ENCODE measurements around the gene SSR1.

- TF ChIP-seq, protein P1, sequence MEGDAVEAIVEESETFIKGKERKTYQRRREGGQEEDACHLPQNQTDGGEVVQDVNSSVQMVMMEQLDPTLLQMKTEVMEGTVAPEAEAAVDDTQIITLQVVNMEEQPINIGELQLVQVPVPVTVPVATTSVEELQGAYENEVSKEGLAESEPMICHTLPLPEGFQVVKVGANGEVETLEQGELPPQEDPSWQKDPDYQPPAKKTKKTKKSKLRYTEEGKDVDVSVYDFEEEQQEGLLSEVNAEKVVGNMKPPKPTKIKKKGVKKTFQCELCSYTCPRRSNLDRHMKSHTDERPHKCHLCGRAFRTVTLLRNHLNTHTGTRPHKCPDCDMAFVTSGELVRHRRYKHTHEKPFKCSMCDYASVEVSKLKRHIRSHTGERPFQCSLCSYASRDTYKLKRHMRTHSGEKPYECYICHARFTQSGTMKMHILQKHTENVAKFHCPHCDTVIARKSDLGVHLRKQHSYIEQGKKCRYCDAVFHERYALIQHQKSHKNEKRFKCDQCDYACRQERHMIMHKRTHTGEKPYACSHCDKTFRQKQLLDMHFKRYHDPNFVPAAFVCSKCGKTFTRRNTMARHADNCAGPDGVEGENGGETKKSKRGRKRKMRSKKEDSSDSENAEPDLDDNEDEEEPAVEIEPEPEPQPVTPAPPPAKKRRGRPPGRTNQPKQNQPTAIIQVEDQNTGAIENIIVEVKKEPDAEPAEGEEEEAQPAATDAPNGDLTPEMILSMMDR (IDR thresholded peaks at IDR 0.05; ENCODE audit: low read length), result no peak
- TF ChIP-seq EZH2 (IDR thresholded peaks at IDR 0.05; ENCODE audit: borderline replicate concordance, low read length), result no peak
Measured at GRCh38 chr6:7267466-7268091, 45.4 kb downstream of the SSR1 start.

Measured in OCI-LY1 (cell line).